Esophagus muscularis mucosa (tissue), 4 donors: ENCODE results near the gene SLC22A5.

ENCODE experiments used
- CTCF ChIP-seq, 3 experiments: fragments of 200-600 bp in 2 of 3; fragments of 450-650 bp in 1 of 3; sonication (generic) in 2 of 3; IDR thresholded peaks; one replicate each; pipeline ENCODE4 v1.5.1; 2017 to 2019; ENCODE audit warnings: antibody characterized with exemption in 3 of 3, mild to moderate bottlenecking in 2 of 3, moderate library complexity in 1 of 3
- EP300 ChIP-seq: sonication (generic); formaldehyde crosslinking; IDR thresholded peaks from one replicate; pipeline ENCODE4 v1.6.1; 2017; ENCODE audit warnings: antibody characterized with exemption
- POLR2A ChIP-seq: fragments of 450-650 bp; IDR thresholded peaks from one replicate; pipeline ENCODE4 v1.6.1; 2017; ENCODE audit warnings: antibody characterized with exemption, moderate library complexity, mild to moderate bottlenecking, low read depth
- POLR2AphosphoS5 ChIP-seq, 2 donors: sonication (generic); formaldehyde crosslinking; IDR thresholded peaks; one replicate each; pipeline ENCODE4 v1.6.1; 2017; ENCODE audit warnings: antibody characterized with exemption in 2 of 2

GRCh38 chr5:132391247-132391646, 21.7 kb downstream of the SLC22A5 start:
- no peak for TF ChIP-seq CTCF (IDR thresholded peaks at IDR 0.05)
- no peak for TF ChIP-seq POLR2A
- no peak for TF ChIP-seq POLR2AphosphoS5 (IDR thresholded peaks at IDR 0.05)
- no peak for TF ChIP-seq EP300
